HG03064 (cell line): ENCODE measurements around the gene ARHGAP5.
"Not testable (repeated sequence)": the region's sequence is repeated elsewhere in the genome, so short reads cannot be mapped to it uniquely, and the experiment has no call there.

Experiments used
- ATAC-seq: cut with Tn5 transposase; IDR thresholded peaks from one replicate; pipeline ENCODE4 v1.9.1; 2021; ENCODE audit warnings: low read depth; ENCODE audit not compliant: unreplicated experiment

Gene ARHGAP5

GRCh38 chr14:32109676-32110547 is 32.8 kb downstream of the ARHGAP5 start:
- no peak for ATAC-seq

GRCh38 chr14:32110548-32110896 is 33.4 kb downstream of the ARHGAP5 start:
- ATAC-seq, result no peak

- no peak for ATAC-seq
Observed at GRCh38 chr14:32121536-32121935, 44.4 kb downstream of the ARHGAP5 start.

GRCh38 chr14:32121948-32122347 is 44.8 kb downstream of the ARHGAP5 start:
- ATAC-seq, result no peak

- not testable (repeated sequence) for ATAC-seq
Observed at GRCh38 chr14:32126899-32127730, 50.0 kb downstream of the ARHGAP5 start.

GRCh38 chr14:32127731-32128654 is 50.9 kb downstream of the ARHGAP5 start:
- not testable (repeated sequence) for ATAC-seq

GRCh38 chr14:32128703-32129102 is 51.6 kb downstream of the ARHGAP5 start:
- ATAC-seq, result no peak

GRCh38 chr14:32129124-32129523 is 52.0 kb downstream of the ARHGAP5 start:
- no peak for ATAC-seq

GRCh38 chr14:32131689-32132088 is 54.6 kb downstream of the ARHGAP5 start:
- ATAC-seq, result not testable (repeated sequence)

- no peak for ATAC-seq
Observed at GRCh38 chr14:32134448-32135097, 57.5 kb downstream of the ARHGAP5 start.

GRCh38 chr14:32136027-32136825 is 59.1 kb downstream of the ARHGAP5 start:
- ATAC-seq, result no peak

- ATAC-seq, result no peak
Observed at GRCh38 chr14:32137313-32137712, 60.2 kb downstream of the ARHGAP5 start.

GRCh38 chr14:32137892-32138291 is 60.8 kb downstream of the ARHGAP5 start:
- ATAC-seq, result no peak

GRCh38 chr14:32142341-32142740 is 65.2 kb downstream of the ARHGAP5 start:
- ATAC-seq, result no peak

- no peak for ATAC-seq
Observed at GRCh38 chr14:32142754-32143437, 65.8 kb downstream of the ARHGAP5 start.

GRCh38 chr14:32150392-32150791 is 73.3 kb downstream of the ARHGAP5 start:
- ATAC-seq, result no peak

GRCh38 chr14:32166029-32166428 is 88.9 kb downstream of the ARHGAP5 start:
- ATAC-seq, result no peak

GRCh38 chr14:32166924-32167323 is 89.8 kb downstream of the ARHGAP5 start:
- no peak for ATAC-seq

- ATAC-seq, result no peak
Observed at GRCh38 chr14:32167907-32168306, 90.8 kb downstream of the ARHGAP5 start.
